ENCODE measurements around the gene CYGB.

CYGB gene

DNA sequence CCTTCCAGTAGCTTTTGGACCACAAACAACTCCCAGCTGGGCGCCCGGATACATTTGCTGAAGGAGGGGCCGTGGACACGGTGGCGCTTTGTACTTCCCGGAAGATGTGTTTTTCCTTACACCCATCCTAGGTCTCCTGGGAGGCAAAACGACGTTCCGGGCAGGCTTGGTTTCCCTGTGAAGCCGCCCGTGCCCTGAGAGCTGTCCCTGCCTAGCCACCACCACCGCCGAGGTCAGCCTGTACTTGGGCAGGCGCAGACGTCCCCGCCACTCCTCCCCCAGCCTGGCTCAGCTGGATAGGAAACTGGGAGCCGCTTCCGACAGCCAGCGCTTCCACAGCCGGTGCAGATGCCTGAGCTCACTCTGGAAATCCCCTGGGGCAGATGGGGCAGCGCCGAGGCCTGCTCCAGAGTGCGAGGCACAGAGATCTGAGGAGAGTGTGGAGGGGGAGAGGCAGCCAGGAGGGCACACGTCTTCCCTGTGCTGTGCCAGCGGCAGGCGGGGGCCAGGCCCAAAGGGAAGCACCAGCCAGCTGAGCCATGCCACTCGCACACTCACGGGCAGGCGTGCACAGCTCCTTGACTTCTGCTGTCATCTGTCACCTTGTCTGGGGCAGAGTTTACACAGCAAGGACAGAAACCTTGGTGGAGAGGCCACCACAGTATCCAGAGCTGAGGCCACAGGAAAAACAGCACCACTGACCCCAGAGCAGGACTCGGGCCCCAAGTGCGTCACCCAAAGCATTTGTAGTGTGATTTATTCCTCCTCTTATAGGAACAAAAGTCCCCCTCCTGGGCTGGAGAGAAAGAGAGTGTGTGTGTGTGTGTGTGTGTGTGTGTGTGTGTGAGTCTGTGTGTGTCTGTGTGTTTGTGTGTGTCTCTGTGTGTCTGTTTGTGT, 39.3 kb downstream of the CYGB start:
- no peak for DNase-seq

GRCh38 chr17:76497699-76497978, 39.9 kb downstream of the CYGB start:
- DNase-seq = no peak

DNA sequence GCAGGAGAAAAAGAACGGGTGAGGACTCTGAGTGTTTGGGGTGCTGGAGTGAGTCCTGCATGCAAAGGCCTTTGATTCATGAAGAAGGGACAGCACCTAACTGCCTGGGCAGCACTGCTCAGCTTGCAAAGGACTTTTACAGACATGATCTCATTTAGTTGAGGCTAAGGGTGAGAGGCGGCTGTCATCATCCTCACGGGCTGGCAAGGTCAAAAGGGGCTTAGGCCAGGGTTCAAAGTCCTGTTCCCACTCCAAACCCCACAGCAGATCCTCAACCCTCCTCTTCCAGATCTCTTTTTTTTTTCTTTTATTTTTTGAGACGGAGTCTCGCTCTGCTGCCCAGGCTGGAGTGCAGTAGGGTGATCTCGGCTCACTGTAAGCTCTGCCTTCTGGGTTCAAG, 41.0 kb downstream of the CYGB start:
- no peak for DNase-seq

DNA sequence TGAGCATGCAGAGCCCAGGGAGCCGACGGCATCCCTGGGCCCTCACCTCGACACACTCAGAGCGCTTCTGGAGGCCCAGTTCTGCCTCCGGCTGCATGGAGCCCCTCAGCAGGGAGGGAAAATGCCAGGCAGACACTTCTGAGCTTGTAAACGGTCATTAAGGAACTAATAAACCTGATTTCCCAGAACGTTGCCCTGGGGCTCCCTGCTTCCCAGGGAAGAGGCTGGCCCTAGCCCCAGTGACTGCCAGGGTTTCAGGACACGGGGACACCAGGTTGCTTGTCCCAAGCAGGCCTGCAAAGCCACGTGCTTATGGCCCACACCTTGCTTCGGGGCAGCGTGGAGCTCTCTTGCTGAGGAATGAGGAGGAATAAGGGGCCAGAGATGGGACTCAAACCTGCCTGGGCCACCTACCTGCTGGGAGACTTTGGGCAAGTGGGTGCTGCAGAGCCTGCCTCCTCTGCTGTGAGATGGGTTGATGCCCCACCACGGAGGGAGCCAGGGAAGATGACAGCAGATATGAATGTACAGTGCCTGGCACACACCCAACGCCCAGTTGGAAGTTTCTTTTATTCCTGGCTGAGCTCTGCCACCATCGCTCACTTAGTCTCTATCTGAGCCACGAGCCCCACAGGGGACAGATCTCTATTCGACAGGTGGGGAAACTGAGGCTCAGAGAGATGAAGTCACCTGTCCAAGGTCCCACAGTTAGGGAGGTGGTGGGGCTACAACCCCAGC, 41.7 kb downstream of the CYGB start:
- no peak for DNase-seq

DNA sequence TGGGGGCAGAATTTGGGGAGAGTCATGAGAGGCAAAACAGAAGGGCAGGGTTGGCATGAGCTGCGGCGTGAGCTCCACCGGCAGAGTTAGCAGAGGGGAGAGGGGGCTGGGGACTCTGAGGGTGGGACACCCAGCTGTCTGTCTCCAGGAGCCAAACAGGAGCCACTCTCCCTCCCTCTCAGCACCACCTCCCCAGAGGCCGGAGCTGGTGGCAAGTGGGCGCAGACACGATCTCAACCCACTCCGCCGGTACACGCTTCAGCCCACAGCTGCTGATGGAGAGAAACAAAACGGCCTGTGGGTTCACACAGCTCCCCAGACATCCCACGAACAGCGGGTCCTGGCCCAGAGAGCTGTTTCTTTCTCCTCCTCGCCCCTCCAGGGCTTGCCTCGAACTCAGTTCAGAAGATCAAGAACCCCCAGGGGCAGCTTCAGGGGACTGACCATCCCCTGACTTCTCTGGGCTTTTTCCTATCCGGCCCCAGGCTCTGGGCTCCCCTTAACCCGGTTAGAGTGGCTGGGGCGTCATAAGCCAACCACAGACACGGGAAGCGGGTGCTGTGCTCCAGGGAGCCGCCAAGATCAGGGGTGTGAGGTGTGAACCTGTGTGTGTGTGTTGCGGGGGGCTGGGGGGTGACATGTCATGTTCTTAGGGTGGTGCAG, 43.9 kb downstream of the CYGB start:
- no peak for DNase-seq

GRCh38 chr17:76492989-76493501, 44.5 kb downstream of the CYGB start:
- DNase-seq = no peak

- DNase-seq = no peak
Observed at GRCh38 chr17:76492123-76492988, 45.2 kb downstream of the CYGB start.

GRCh38 chr17:76491271-76492122, 46.0 kb downstream of the CYGB start:
- DNase-seq = no peak

DNA sequence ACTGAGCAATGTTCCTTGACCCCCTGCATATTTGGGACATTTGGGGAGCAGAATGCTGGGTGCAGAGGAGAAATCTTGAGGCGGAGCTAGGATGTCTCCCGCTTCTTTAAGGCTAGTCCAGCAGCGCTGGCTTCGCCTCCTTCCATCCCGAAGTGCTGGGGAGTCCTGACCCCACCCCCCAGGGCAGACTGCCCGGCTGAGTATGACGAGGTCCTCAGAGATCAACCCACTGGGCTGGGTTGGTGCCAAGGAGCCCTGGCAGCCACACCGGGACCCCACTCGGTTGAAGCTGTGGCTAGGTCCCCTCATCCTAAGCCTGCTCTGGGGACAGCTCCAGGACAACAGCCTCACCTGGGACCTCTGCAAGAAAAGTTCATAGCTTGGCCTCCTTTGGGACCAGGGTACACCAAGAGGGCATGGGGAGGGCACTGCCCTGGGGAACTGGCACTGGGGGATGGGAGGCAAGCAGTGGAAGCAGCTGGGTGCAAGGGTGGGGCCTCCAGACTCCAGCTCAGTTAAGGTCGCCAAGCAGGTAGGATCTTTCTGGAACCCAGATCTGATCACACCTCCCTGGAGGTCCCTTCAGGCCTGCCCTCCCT, 47.3 kb downstream of the CYGB start:
- DNase-seq = no peak

DNA sequence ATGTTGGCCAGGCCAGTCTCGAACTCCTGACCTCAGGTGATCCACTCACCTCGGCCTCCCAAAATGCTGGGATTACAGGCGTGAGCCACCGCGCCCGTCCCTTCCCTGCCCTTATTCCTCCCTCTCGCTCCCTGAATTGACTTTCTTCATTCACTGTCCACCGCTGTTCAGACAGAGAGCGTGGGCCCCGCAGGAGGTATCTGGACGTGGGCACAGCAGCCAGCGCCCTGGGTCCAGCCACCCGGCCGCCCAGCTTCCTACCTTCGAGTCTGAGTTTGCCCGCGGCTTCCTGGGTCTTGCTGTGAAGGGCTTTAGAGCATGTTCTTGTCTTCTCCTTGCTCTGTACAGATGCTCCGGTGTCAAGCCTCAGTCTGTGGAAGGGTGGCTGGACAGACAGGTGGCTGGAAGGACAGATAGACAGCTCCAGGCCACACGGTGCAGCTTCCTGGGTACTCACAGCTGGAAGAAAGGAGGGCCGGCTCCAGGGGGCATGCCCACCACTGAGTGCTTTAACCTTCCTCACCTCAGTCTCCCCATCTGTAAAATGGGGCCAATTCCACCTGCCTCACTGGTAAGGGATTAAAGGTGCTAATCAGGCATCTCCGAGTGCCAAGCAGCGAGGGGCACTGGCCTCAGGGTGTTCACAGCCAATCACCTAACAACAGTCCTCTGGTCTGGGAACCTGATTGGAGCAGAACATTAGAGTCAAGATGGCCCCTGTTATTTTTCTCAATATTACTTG, 49.9 kb downstream of the CYGB start:
- no peak for DNase-seq

DNA sequence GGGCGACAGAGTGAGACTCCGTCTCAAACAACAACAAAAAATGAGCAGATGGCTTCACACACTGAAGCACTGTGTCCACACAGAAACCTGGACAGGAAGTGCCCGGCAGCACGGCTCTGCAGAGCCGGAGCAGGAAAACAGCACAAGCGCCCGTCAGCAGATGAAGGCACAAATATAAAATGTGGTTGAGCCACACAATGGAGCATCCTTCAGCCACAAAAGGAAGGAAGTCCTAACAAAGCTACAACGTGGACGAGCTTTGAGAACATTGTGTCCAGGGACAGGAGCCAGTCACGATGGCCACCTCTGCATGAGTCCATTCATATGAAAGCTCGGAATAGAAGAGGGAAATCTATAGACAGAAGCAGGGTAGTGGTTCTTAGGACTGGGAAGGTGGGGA, 51.9 kb downstream of the CYGB start:
- DNase-seq = no peak

DNA sequence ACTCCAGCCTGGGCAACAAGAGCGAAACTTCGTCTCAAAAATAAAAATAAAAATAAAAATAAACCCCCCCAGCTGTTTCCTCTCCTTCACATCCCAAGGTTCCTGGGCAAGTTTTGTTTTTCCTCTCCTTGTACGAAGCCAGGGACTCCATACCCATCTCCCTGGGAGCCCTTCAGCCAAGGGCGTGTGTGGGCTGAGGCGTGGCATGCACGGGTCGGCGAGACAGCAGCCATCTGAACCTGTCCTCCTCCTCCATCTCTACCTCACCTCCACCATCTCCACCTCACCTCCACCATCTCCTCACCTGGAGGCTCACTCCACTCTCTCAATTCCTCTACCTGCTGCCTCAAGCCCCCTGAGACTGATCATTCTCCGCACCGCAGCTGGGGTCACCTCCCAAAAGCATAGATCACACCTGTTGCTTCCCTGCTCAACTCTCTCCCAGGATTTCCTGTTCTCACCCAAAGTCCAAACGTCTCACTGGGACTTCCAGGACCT, 53.2 kb downstream of the CYGB start:
- DNase-seq = no peak

DNA sequence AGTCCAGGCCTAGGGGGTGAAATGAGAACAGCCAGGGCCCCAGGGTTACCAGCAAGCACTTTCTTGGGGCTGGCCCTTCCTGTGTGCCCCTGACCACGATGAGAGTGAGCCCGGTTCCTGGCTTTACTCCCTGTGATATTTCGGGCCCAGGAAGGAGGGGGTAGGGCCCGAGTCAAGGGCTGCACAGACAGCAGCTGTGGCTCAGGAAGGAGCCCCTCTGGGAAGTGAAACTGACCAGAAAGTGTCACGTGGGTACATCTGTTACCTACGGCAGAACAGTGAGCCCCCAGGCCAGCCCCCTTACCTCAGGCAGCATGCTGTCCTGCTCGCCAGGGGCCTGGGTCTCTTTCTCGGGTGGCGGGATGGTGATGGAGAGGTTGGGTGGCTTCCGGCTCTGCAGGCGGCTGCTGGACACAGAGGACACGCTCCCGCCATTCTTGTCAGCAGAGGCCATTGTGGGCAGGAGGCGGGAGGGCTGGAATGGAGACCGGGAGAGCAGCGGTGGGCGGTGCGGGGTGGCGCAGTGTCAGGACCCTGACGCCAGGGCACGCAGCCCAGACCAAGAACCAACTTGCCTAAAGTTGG, 56.3 kb downstream of the CYGB start:
- DNase-seq = no peak

- DNase-seq = no peak
Observed at GRCh38 chr17:76480632-76481031, 56.9 kb downstream of the CYGB start.

- no peak for DNase-seq
Observed at GRCh38 chr17:76479515-76480060, 57.9 kb downstream of the CYGB start.

- DNase-seq = no peak
Observed at GRCh38 chr17:76478730-76479514, 58.6 kb downstream of the CYGB start.

GRCh38 chr17:76478097-76478496, 59.4 kb downstream of the CYGB start:
- no peak for DNase-seq

DNA sequence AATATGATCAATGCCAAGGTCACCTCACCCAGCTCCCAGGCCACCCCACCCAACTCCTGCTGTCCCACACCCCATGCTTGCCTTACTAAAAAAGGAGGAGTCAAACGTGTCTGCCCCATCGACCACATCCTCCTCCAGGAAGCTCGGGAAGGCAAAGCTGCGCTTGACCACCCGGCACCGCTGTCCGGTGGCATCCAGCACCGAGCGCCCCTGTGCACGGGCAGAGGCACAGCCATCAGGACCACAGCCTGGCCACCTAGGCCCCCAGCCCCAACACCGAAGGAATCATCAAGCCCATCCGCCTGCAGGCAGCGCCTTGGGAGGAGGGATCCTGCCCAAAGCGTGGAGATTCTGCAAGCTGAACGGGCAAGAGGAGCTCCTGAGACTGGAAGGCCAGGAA, 59.9 kb downstream of the CYGB start:
- no peak for DNase-seq
